ENCODE results near the gene LIME1. TPM values are rescaled to one million over a fixed set of nuclear protein-coding genes. Genes with fewer than 3 reads are reported as not detected.

Gene LIME1
- total and polyA plus RNA-seq, 4 donors = 21.2 to 69.0 (median 51.6) TPM

DNA sequence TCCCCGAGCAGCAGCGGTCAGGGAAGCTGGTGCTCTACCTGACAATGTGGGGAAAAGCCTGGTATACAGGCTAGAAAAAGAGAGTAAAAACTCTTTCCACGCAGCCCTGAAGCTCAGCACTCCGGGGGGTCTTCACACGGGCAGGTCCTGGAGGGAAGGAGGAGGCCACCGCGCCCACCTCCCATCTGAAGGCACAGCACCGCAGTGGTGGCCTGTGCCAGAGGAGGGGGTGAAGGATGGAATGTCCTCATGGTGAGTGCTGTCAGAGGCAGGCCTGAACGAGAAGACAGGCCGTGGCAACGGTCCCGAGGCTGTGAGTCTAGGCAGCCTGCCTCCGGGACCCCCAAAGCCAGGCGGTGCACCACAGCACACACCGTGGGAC lies 9.0 kb downstream of the LIME1 start (continued):
- TF ChIP-seq, protein P1, sequence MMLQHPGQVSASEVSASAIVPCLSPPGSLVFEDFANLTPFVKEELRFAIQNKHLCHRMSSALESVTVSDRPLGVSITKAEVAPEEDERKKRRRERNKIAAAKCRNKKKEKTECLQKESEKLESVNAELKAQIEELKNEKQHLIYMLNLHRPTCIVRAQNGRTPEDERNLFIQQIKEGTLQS (IDR thresholded peaks at IDR 0.05) = no peak
- TF ChIP-seq GABPA (IDR thresholded peaks at IDR 0.05 in 1 of 2, conservative IDR thresholded peaks at IDR 0.05 in 1 of 2) = no peak

GRCh38 chr20:63745961-63746731 lies 9.7 kb downstream of the LIME1 start:
- Histone ChIP-seq H3K4me3 (ENCODE audit: low read depth in 1 of 3, low read length in 3 of 3) (no peak overlapping the region), H3K36me3 (ENCODE audit: control insufficient read depth in 4 of 4, insufficient read depth in 3 of 4, low read depth in 1 of 4, low read length in 3 of 4) (no peaks in the 10 kb centered on the region), H3K4me1 (ENCODE audit: control insufficient read depth in 4 of 4, insufficient read depth in 4 of 4, low read length in 3 of 4) (peaks cover 8 to 32% (median 25%) of the 10 kb centered on the region in 4 donors), H3K27me3 (ENCODE audit: control insufficient read depth in 4 of 4, insufficient read depth in 4 of 4, low read length in 3 of 4) (no peaks in the 10 kb centered on the region), H3K9ac (ENCODE audit: low read depth in 1 of 2, low read length in 2 of 2) (no peak overlapping the region), H3K9me3 (ENCODE audit: control insufficient read depth in 4 of 4, low read length in 3 of 4) (no peaks in the 10 kb centered on the region), H3K27ac (ENCODE audit: low read depth in 1 of 2, low read length in 2 of 2) (no peak overlapping the region)
- WGBS = 82% methylated on average over 26 of the region's 26 CpGs
- no peak for DNase-seq (ENCODE audit: low spot score)
- TF ChIP-seq CTCF (IDR thresholded peaks at IDR 0.05; ENCODE audit: low read depth, low read length, missing input control) = no peak
- TF ChIP-seq, protein P2, sequence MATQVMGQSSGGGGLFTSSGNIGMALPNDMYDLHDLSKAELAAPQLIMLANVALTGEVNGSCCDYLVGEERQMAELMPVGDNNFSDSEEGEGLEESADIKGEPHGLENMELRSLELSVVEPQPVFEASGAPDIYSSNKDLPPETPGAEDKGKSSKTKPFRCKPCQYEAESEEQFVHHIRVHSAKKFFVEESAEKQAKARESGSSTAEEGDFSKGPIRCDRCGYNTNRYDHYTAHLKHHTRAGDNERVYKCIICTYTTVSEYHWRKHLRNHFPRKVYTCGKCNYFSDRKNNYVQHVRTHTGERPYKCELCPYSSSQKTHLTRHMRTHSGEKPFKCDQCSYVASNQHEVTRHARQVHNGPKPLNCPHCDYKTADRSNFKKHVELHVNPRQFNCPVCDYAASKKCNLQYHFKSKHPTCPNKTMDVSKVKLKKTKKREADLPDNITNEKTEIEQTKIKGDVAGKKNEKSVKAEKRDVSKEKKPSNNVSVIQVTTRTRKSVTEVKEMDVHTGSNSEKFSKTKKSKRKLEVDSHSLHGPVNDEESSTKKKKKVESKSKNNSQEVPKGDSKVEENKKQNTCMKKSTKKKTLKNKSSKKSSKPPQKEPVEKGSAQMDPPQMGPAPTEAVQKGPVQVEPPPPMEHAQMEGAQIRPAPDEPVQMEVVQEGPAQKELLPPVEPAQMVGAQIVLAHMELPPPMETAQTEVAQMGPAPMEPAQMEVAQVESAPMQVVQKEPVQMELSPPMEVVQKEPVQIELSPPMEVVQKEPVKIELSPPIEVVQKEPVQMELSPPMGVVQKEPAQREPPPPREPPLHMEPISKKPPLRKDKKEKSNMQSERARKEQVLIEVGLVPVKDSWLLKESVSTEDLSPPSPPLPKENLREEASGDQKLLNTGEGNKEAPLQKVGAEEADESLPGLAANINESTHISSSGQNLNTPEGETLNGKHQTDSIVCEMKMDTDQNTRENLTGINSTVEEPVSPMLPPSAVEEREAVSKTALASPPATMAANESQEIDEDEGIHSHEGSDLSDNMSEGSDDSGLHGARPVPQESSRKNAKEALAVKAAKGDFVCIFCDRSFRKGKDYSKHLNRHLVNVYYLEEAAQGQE (IDR thresholded peaks at IDR 0.05) = no peak
- TF ChIP-seq RXRA (IDR thresholded peaks at IDR 0.05) = no peak
- no peak for TF ChIP-seq ZBTB33 (IDR thresholded peaks at IDR 0.05)
- no peak for TF ChIP-seq HNF4G (IDR thresholded peaks at IDR 0.05)
- no peak for TF ChIP-seq JUND (IDR thresholded peaks at IDR 0.05)
- no peak for TF ChIP-seq TAF1 (conservative IDR thresholded peaks at IDR 0.05)
- TF ChIP-seq, protein P1 (IDR thresholded peaks at IDR 0.05) = no peak
- TF ChIP-seq YY1 (IDR thresholded peaks at IDR 0.05) = no peak
- TF ChIP-seq SP1 (IDR thresholded peaks at IDR 0.05) = no peak
- no peak for TF ChIP-seq FOXA1 (IDR thresholded peaks at IDR 0.05)
- no peak for TF ChIP-seq MAX (IDR thresholded peaks at IDR 0.05)
- TF ChIP-seq HNF4A (conservative IDR thresholded peaks at IDR 0.05) = no peak
- TF ChIP-seq GABPA (IDR thresholded peaks at IDR 0.05 in 1 of 2, conservative IDR thresholded peaks at IDR 0.05 in 1 of 2) = no peak
- TF ChIP-seq RAD21 (IDR thresholded peaks at IDR 0.05) = no peak

Data from liver (tissue), 9 donors.